Measurements from ENCODE around the gene NDUFS6. TPM values are rescaled to one million over a fixed set of nuclear protein-coding genes. Genes with fewer than 3 reads are reported as not detected.

NDUFS6 gene
- total RNA-seq, 1 donor from 2014 or later: 28.9 TPM

GRCh38 chr5:1847611-1848010 is 46.4 kb downstream of the NDUFS6 start:
- no peak for DNase-seq (ENCODE audit: low read depth in 2 of 2)

- DNase-seq (ENCODE audit: low read depth in 2 of 2): no peak
These were observed 49.3 kb downstream of the NDUFS6 start for GRCh38 chr5:1850324-1851154.

- DNase-seq (ENCODE audit: low read depth in 2 of 2): no peak
These were observed 50.2 kb downstream of the NDUFS6 start for GRCh38 chr5:1851290-1851934.

GRCh38 chr5:1852324-1852947 is 51.2 kb downstream of the NDUFS6 start:
- no peak for DNase-seq (ENCODE audit: low read depth in 2 of 2)

GRCh38 chr5:1853531-1853930 is 52.3 kb downstream of the NDUFS6 start:
- no peak for DNase-seq (ENCODE audit: low read depth in 2 of 2)

- DNase-seq (ENCODE audit: low read depth in 2 of 2): no peak
These were observed 53.9 kb downstream of the NDUFS6 start for GRCh38 chr5:1855075-1855474.

GRCh38 chr5:1855596-1855995 is 54.4 kb downstream of the NDUFS6 start:
- no peak for DNase-seq (ENCODE audit: low read depth in 2 of 2)

- DNase-seq (ENCODE audit: low read depth in 2 of 2): no peak
These were observed 55.5 kb downstream of the NDUFS6 start for GRCh38 chr5:1856596-1857255.

GRCh38 chr5:1857256-1857600 is 56.0 kb downstream of the NDUFS6 start:
- no peak for DNase-seq (ENCODE audit: low read depth in 2 of 2)

GRCh38 chr5:1858436-1858835 is 57.2 kb downstream of the NDUFS6 start:
- DNase-seq (ENCODE audit: low read depth in 2 of 2): no peak

GRCh38 chr5:1859099-1859498 is 57.9 kb downstream of the NDUFS6 start:
- DNase-seq (ENCODE audit: low read depth in 2 of 2): no peak

GRCh38 chr5:1860021-1860610 is 58.9 kb downstream of the NDUFS6 start:
- no peak for DNase-seq (ENCODE audit: low read depth in 2 of 2)

GRCh38 chr5:1860949-1861348 is 59.7 kb downstream of the NDUFS6 start:
- no peak for DNase-seq (ENCODE audit: low read depth in 2 of 2)

- no peak for DNase-seq (ENCODE audit: low read depth in 2 of 2)
These were observed 63.8 kb downstream of the NDUFS6 start for GRCh38 chr5:1864896-1865440.

GRCh38 chr5:1865486-1865885 is 64.3 kb downstream of the NDUFS6 start:
- DNase-seq (ENCODE audit: low read depth in 2 of 2): no peak

Other genes with a start within 250 kb of the NDUFS6 start
- gene MRPL36, start 1.6 kb upstream of the NDUFS6 start, total RNA-seq: 41.7 and 42.2 TPM in 2 replicates
- not detected in 2 replicates for gene IRX4, start 81.5 kb downstream of the NDUFS6 start, total RNA-seq